PC-9 (cell line): ENCODE data around the gene R3HDM2.
"Not testable (repeated sequence)": the region's sequence is repeated elsewhere in the genome, so short reads cannot be mapped to it uniquely, and the experiment has no call there.

ENCODE experiments used
- EZH2 ChIP-seq: fragments of 200-600 bp; sonication (generic); IDR thresholded peaks from 2 replicates; pipeline ENCODE4 v1.8.0; 2017; ENCODE audit warnings: antibody characterized with exemption, low read depth
- TF ChIP-seq, protein P1 (sequence below): fragments of 200-600 bp; sonication (generic); conservative IDR thresholded peaks from 2 replicates; pipeline ENCODE4 v1.6.1; 2017; ENCODE audit warnings: mixed run types, antibody characterized with exemption, mild to moderate bottlenecking, moderate library complexity

DNA sequence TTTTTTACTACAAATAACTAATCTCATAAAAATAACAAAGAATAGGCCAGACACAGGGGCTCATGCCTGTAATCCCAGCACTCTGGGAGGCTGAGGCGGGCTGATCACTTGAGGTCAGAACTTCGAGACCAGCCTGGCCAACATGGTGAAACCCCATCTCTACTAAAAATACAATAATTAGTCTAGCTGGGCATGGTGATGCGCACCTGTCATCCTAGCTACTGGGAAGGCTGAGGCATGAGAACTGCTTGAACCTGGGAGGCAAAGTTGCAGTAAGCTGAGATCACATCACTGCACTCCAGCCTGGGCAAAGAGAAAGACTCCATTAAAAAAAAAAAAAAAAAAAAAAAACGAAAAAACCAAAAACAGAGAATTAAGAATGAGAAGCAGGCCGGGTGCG lies 16.7 kb downstream of the R3HDM2 start:
- TF ChIP-seq, protein P1, sequence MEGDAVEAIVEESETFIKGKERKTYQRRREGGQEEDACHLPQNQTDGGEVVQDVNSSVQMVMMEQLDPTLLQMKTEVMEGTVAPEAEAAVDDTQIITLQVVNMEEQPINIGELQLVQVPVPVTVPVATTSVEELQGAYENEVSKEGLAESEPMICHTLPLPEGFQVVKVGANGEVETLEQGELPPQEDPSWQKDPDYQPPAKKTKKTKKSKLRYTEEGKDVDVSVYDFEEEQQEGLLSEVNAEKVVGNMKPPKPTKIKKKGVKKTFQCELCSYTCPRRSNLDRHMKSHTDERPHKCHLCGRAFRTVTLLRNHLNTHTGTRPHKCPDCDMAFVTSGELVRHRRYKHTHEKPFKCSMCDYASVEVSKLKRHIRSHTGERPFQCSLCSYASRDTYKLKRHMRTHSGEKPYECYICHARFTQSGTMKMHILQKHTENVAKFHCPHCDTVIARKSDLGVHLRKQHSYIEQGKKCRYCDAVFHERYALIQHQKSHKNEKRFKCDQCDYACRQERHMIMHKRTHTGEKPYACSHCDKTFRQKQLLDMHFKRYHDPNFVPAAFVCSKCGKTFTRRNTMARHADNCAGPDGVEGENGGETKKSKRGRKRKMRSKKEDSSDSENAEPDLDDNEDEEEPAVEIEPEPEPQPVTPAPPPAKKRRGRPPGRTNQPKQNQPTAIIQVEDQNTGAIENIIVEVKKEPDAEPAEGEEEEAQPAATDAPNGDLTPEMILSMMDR, result not testable (repeated sequence)
- not testable (repeated sequence) for TF ChIP-seq EZH2
